Loucy (cell line): ENCODE results near the gene TAB3.
A peak's percentile ranks its signal among the peaks of the same experiment; 100 is the strongest.

Source experiments
- H2AFZ ChIP-seq: fragments of 200-600 bp; sonication (generic); 2 replicates; pipeline ENCODE4 v1.6.0; 2016; ENCODE audit warnings: antibody characterized with exemption, mild to moderate bottlenecking, low read length, moderate library complexity
- H3F3A ChIP-seq: fragments of 200-600 bp; 2 replicates; pipeline ENCODE4 v1.6.0; 2016; ENCODE audit warnings: antibody characterized with exemption, low read depth, mild to moderate bottlenecking
- H3K27me3 ChIP-seq: fragments of 200-600 bp; sonication (generic); 2 replicates; pipeline ENCODE4 v1.6.1; 2014; ENCODE audit warnings: low read length, mild to moderate bottlenecking; ENCODE audit not compliant: insufficient read depth, poor library complexity, severe bottlenecking
- H3K36me3 ChIP-seq: fragments of 200-600 bp; sonication (generic); 2 replicates; pipeline ENCODE4 v1.6.1; 2016; ENCODE audit warnings: low read length; ENCODE audit not compliant: insufficient read depth
- H3K4me1 ChIP-seq: fragments of 200-600 bp; sonication (generic); 2 replicates; pipeline ENCODE4 v1.5.1; 2014; ENCODE audit warnings: low read length, mild to moderate bottlenecking; ENCODE audit not compliant: insufficient read depth, poor library complexity, severe bottlenecking
- H3K4me2 ChIP-seq: fragments of 200-600 bp; sonication (generic); 2 replicates; pipeline ENCODE4 v1.6.0; 2014; ENCODE audit warnings: antibody characterized with exemption, low read length, low read depth, mild to moderate bottlenecking; ENCODE audit not compliant: poor library complexity, severe bottlenecking
- H3K4me3 ChIP-seq: fragments of 200-600 bp; sonication (generic); 2 replicates; pipeline ENCODE4 v1.5.1; 2014; ENCODE audit warnings: low read length, mild to moderate bottlenecking, mixed read lengths; ENCODE audit not compliant: poor library complexity, severe bottlenecking
- H3K79me2 ChIP-seq: fragments of 200-600 bp; sonication (generic); 2 replicates; pipeline ENCODE4 v1.6.1; 2014; ENCODE audit warnings: low read length; ENCODE audit not compliant: insufficient read depth
- H3K9ac ChIP-seq: fragments of 200-600 bp; sonication (generic); 2 replicates; pipeline ENCODE4 v1.6.0; 2014; ENCODE audit warnings: mild to moderate bottlenecking, low read depth, low read length, moderate library complexity; ENCODE audit not compliant: poor library complexity, severe bottlenecking
- H3K9me2 ChIP-seq: fragments of 200-600 bp; sonication (generic); replicated peaks from 2 replicates; pipeline ENCODE4 v1.6.1; 2016; ENCODE audit warnings: low read depth, low read length, mixed read lengths
- H3K9me3 ChIP-seq: fragments of 200-600 bp; sonication (generic); 2 replicates; pipeline ENCODE4 v1.6.1; 2014; ENCODE audit warnings: mild to moderate bottlenecking, antibody characterized with exemption, low read length, low read depth; ENCODE audit not compliant: insufficient read depth
- H4K20me1 ChIP-seq: fragments of 200-600 bp; sonication (generic); 2 replicates; pipeline ENCODE4 v1.6.0; 2014; ENCODE audit warnings: antibody characterized with exemption, low read length, mild to moderate bottlenecking; ENCODE audit not compliant: insufficient read depth, poor library complexity, severe bottlenecking
- EZH2phosphoT487 ChIP-seq: fragments of 200-600 bp; IDR thresholded peaks from 2 replicates; pipeline ENCODE4 v1.6.1; 2018; ENCODE audit warnings: antibody characterized with exemption, mild to moderate bottlenecking, moderate library complexity, borderline replicate concordance
- TF ChIP-seq, protein P1 (sequence below): fragments of 200-600 bp; sonication (generic); conservative IDR thresholded peaks from 2 replicates; pipeline ENCODE4 v1.5.1; 2014; ENCODE audit warnings: mild to moderate bottlenecking, antibody characterized with exemption, low read length

Gene TAB3

DNA sequence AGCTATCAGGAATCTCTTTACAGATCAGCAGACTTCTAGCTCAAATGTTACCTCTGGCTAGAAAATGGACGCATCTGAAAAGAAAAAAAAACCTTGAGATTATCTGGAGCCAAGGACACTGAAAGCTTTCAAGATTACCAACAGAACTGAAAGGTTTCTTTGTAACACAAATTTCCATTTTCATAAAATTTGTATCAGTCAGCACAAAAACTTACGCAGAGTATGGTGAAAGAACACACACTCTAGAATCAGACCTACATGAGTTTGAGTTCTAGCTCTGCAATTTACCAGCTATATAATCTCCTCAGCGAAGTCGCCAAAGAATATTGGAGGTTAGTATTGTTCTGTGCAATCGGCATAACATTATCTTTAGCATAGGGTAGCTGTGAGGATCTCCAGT is 1.8 kb downstream of the TAB3 start:
- Histone ChIP-seq H3K4me3 (peak overlapping the region; percentile 94), H3K4me2 (peak overlapping the region; percentile 96), H3K9ac (peak overlapping the region; percentile 83), H3F3A (no peaks in the 10 kb centered on the region), H4K20me1 (peaks cover 20% of the 10 kb centered on the region), H3K36me3 (no peaks in the 10 kb centered on the region), H3K27me3 (no peaks in the 10 kb centered on the region), H3K79me2 (peaks cover 67% of the 10 kb centered on the region), H2AFZ (no peak overlapping the region), H3K9me2 (no peaks in the 10 kb centered on the region), H3K9me3 (no peaks in the 10 kb centered on the region), H3K4me1 (peaks cover 24% of the 10 kb centered on the region)
- TF ChIP-seq, protein P1, sequence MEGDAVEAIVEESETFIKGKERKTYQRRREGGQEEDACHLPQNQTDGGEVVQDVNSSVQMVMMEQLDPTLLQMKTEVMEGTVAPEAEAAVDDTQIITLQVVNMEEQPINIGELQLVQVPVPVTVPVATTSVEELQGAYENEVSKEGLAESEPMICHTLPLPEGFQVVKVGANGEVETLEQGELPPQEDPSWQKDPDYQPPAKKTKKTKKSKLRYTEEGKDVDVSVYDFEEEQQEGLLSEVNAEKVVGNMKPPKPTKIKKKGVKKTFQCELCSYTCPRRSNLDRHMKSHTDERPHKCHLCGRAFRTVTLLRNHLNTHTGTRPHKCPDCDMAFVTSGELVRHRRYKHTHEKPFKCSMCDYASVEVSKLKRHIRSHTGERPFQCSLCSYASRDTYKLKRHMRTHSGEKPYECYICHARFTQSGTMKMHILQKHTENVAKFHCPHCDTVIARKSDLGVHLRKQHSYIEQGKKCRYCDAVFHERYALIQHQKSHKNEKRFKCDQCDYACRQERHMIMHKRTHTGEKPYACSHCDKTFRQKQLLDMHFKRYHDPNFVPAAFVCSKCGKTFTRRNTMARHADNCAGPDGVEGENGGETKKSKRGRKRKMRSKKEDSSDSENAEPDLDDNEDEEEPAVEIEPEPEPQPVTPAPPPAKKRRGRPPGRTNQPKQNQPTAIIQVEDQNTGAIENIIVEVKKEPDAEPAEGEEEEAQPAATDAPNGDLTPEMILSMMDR: no peak
- no peak for TF ChIP-seq EZH2phosphoT487

DNA sequence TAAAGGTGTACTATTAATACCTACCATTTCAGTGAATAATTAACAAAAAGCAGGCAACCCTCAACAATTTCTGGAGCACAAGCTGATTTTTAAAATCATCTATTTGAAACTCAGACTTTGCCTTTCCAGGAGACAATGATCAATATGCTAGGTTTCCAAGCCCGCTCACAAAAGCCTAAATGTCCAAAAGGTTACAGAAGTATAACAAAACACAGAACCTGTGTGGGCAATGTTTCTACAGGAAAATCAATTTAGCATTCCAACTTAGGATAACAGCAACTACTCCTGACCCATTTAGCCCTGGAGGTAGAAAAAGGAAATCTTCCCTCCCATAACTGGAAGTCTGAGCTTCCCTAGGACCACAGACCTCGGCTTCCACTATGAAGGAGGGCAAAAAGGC is 3.9 kb downstream of the TAB3 start:
- Histone ChIP-seq H3K4me1 (peaks cover 32% of the 10 kb centered on the region), H3K4me3 (peak overlapping the region; percentile 94), H3K4me2 (peak overlapping the region; percentile 96), H3F3A (no peaks in the 10 kb centered on the region), H3K9me3 (no peaks in the 10 kb centered on the region), H3K36me3 (no peaks in the 10 kb centered on the region), H3K27me3 (no peaks in the 10 kb centered on the region), H3K79me2 (peaks cover 89% of the 10 kb centered on the region), H4K20me1 (peaks cover 20% of the 10 kb centered on the region), H3K9me2 (no peaks in the 10 kb centered on the region), H3K9ac (peak overlapping the region; percentile 52), H2AFZ (no peak overlapping the region)
- TF ChIP-seq EZH2phosphoT487: no peak
- TF ChIP-seq, protein P1: no peak

- Histone ChIP-seq H3K4me2 (peak overlapping the region; percentile 96), H3K9ac (no peak overlapping the region), H3K4me1 (peaks cover 33% of the 10 kb centered on the region), H4K20me1 (peaks cover 27% of the 10 kb centered on the region), H3K4me3 (peak overlapping the region; percentile 94), H3F3A (no peaks in the 10 kb centered on the region), H3K36me3 (no peaks in the 10 kb centered on the region), H3K27me3 (no peaks in the 10 kb centered on the region), H3K9me2 (no peaks in the 10 kb centered on the region), H2AFZ (no peak overlapping the region), H3K79me2 (peaks cover 100% of the 10 kb centered on the region), H3K9me3 (no peaks in the 10 kb centered on the region)
- TF ChIP-seq EZH2phosphoT487: no peak
- TF ChIP-seq, protein P1: no peak
Observed at GRCh38 chrX:30883138-30883537, 5.9 kb downstream of the TAB3 start.
